Myocyte (in vitro differentiated cells): Measurements from ENCODE around the gene DIPK1B. TPM values are rescaled to one million over a fixed set of nuclear protein-coding genes. Genes with fewer than 3 reads are reported as not detected.

Source experiments
- DNase-seq: peaks from one replicate; pipeline ENCODE4 v3.0.0-alpha.2; 2012; ENCODE audit warnings: low read depth
- total RNA-seq: library from RNA; depleted of rRNA; stranded (reverse); fragments of >200 nt; gene quantifications from 2 replicates; pipeline ENCODE4 v1.2.3, GENCODE V29; 2014

The DIPK1B gene
- total RNA-seq, 1 donor from 2014 or later: not detected

DNA sequence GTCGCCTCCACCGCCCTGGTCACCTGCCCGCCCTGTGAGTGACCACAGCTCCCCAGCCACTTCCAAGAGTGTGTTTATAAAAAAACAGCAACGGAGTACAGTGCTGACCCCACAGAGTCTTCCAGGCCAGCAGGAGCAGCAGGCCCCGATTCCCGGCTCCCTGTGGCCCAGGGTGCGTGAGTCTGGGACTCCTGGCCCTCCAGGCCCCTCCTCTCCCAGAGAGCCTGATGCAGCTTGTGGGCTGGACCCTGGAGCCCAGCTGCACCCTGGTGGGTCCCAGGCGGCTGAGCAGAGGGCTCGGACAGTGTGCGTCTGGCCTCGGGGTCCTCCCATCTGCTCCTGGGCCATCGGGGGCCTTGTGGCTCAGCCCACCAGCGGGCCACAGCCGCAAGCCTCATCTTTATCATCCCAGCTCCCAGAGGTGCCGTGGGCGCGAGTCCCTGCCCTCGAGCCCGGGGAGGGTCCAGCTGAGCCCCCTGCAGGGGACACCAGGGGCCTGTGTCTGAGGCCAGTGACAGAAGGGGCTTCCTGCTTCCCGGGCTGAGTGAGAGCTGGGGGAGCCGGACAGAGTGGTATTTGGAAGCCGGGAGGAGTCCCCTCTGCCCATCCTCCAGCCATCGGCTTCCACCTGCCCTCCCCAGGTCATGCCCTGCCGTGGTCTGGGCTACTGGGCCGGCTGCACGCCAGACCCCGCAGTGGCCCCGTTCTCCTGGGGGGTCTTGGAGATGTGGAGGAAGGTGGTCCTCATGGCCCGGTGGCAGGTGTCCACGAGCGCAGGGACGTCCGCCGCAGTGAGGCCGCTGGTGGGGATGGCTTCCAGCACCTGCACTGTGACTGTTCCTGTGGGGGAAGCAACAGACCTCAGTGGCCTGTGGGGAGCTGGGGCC is 39.0 kb upstream of the DIPK1B start:
- no peak for DNase-seq

DNA sequence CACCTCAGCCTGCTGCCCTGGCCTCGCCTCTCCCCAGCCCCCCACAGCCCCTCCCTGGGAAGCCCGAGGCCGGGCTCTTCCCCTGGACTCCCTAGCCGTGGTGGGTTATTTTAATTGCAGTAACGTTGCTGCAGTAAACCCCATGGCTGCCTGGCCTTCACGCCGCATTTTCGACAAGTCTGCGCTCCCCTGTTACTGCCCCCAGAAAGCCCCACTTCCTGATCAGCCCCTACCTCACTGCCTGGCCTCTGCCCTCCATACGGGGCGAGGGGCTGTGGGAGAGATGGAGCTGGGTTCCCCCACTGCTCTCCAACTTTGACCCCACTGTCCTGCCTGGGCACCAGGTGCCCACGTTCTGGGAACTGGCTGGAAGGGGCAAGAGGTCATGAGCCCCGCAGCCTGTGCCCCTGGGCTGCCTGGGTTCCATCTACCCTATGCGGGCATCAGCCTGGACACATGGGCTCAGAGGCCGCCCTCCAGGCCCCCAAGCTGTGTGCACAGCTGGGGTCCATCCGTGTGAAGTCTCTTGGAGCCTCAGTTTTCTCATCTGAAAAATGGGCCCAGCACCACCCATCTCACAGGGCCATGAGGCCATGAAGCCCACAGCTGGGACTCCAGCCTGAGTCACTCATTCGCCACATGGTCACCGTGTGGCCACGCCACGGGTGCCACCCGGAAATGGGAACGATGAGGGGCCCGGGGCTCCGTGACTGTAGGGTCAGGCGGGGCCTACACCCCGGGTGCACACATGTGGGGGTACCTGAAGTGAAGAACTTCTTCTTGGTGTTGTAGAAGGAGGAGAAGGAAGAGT is 38.2 kb upstream of the DIPK1B start:
- no peak for DNase-seq

GRCh38 chr9:136674786-136675349 is 37.5 kb upstream of the DIPK1B start:
- no peak for DNase-seq

GRCh38 chr9:136675477-136676296 is 36.7 kb upstream of the DIPK1B start:
- no peak for DNase-seq

- no peak for DNase-seq
These were observed 36.0 kb upstream of the DIPK1B start for GRCh38 chr9:136676297-136676794.

DNA sequence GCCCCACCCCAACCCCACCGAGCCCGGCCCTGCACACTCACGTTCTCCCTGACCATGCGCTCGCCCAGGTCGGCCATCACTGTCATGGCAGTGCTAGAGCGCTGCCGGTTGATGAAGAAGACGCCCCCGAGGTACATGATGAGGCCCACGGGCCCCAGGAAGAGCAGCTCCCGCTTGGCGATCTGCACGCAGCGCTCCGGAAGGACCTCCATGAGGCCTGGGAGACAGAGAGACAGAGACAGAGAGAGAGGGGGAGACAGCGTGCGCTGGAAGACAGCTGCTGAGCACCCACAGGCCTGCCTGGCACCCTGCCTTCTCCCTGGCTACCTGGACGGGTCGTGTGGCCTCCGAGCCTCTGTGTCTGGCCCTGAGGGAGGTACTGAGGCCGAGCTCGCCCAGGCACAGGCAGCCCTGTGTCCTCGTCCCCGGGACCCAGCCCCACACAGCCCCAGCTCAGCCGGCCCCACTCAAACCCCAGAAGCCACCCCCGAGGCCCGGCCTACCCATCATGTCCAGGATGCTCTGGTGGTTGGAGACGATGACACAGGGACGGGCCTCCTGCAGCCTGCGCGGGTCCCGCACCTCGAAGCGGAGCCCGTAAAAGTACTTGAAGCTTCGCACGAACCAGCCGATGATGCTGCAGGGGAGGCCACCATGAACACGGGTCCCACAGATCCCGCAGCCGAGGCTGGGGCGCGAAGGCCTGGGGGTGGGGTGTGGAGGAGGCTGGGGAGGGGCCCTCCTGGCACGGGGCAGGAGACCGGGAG is 35.3 kb upstream of the DIPK1B start:
- no peak for DNase-seq

- no peak for DNase-seq
These were observed 34.3 kb upstream of the DIPK1B start for GRCh38 chr9:136678034-136678433.

- no peak for DNase-seq
These were observed 33.7 kb upstream of the DIPK1B start for GRCh38 chr9:136678624-136679023.

- no peak for DNase-seq
These were observed 32.9 kb upstream of the DIPK1B start for GRCh38 chr9:136679431-136679941.

DNA sequence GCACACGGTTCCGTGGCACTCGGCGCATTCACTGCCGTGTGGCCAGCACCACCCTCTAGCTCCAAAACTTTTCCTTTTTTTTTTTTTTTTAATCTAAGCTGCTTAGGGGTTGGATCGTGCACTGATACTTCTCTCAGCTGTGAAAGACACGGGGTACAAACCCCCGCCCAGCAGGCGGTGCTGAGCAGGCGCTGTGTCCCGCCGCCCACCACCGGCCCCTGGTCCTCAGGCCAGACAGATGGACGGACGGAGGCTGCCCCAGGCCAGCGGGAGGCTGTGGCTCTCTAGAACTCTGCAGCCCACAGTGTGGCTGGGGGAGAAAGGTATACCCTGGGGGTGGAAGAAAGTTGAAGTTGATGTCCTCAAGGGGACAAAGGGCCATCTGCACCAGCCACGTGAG is 31.3 kb upstream of the DIPK1B start:
- no peak for DNase-seq

DNA sequence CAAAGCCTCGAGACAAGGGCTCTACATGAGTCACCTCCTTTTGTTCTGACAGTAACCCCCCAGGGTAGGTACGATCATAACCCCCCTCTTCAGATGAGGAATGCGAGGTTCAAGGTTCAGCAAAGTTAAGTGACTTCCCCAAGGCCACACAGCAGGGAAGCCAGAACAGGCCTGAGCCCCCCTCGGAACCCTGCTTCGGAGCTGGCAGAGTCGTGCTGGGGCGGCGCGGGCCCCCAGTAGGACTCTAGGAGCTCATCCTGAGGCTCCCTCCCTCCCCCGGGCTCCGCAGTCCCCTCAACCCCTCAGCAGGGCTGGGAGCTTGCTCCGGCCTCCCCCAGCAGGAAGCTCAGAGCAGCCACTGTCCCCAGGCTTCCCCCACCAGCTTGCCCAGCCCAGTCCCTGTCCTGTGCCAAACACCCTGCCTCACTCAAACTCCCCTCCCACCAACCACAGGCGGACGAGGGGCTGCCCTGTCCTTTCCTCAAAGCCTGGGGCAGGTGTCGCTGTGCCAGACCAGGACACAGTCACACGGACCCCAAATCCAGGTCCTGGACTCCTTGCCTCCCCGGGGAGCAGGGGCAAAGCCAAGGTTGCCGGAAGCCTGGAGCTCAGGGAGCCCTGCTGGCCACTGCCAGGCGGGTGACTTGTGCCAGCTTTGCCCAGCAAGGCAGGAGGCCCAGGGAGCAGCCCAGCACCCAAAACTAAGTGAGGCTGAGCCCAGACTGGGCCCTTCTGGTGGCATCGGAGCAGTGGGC is 30.2 kb upstream of the DIPK1B start:
- no peak for DNase-seq

DNA sequence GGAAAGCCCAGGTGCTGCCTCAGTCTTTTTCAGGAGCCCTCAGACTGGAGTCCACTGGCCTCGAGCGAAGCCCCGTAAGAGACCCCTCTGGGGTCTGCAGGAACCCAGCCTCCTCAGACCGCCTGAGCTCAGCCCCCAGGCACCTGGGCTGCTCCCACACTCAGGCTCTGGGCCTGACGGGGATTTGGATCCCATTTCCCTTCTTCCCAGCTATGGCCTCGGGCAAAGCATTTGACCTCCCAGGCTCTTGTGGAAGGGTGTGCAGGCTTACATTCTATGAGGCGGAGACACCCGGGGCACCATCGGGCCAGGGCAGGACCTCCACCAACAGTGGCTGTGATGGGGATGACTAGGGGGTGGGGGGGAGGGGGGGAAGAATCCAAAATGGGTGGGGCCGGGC is 29.7 kb upstream of the DIPK1B start:
- DNase-seq: no peak

- DNase-seq: no peak
These were observed 29.1 kb upstream of the DIPK1B start for GRCh38 chr9:136683173-136683745.

GRCh38 chr9:136683755-136684154 is 28.6 kb upstream of the DIPK1B start:
- no peak for DNase-seq

DNA sequence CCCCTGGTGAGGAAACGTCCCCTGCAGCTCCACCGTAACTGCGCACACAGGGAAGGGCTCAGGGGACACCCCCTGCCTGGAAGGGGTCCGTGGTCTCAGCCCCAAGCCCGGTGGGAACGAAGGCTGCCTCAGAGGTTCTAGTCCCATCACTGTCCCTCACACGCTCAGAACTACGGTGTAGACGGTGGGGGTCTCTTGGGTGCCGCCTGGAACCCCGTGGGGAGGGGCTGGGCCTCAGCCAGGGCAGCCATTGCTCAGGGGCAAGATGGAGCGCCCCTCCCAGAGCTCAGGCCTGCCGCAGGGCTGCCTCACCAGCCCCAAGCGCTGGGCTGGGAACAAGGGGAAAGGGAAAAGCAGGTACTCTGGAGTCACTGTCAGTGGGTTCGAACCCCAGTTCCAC is 28.0 kb upstream of the DIPK1B start:
- no peak for DNase-seq

DNA sequence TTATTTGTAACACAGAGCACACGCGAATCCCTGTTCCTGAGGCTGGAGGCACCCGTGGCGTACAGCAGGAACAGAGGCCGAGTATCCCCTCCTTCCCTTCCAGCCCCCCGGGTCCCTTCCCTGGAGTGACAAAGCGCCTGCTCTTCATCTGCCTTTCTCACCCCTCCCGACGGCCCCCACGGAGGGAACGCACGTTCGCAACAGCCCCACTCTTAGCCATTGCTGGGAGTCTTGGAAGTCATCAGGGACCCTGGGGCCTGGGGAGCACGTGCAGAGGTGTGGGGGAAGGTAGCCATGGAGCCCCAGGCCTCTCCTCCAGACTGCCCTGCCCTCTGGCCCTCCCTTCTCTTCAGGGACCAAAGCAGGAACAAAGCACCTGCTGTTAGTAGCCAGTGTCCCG is 27.6 kb upstream of the DIPK1B start:
- DNase-seq: no peak

DNA sequence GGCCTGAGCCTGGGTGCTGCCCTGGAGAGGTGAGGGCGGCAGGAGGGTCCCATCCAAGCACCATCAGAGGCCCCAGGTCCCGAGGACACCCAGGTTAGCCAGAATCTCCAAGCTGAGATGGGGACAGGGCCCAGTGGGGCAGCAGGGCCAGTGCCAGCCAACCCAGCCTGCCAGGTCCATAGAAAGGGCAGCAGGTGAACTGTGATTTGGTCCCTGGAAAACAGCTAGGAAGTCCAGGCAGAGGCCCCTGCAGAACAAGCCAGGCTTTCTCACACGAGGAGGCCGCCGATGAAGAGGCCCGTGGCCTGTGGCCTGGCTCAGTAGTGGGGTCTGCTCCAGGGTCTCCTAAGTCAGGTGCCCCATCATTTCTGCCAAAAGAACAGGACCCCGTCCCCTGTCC is 27.2 kb upstream of the DIPK1B start:
- no peak for DNase-seq

DNA sequence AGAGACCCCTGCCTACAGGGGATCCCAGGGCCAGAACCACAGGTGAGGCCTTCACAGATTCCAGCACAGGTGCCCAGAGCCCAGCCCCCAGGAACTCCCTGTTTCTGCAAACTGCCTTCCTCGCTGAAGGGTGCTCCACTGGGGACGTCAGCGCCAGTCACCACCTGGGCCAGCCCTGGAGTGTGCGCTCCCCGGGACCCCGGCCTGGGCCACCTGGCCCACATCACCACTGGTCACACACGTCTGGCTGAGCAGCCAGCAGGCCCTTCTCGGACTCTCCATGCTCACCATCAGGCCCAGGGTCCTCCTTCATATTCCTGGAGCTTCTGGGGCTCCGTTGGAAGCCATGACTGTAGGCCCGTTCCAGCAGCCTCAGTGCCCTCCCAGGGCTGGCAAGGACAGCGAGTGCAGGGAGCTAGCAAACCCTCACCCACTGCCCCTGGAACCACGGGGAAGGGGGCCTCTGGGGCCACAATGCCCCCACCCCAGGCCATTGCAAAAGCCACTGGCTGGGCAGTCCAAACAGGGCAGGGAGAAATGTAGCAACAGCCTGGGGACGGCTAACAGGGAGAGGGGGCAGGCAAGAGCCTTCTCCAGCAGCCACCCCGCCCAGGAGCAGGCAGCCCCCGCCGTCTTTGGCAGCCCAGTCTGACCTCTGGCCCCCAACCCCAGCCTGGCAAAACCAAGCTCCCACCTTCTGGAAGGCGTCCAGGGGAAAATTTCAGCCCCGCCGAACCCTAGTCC is 26.4 kb upstream of the DIPK1B start:
- DNase-seq: no peak

DNA sequence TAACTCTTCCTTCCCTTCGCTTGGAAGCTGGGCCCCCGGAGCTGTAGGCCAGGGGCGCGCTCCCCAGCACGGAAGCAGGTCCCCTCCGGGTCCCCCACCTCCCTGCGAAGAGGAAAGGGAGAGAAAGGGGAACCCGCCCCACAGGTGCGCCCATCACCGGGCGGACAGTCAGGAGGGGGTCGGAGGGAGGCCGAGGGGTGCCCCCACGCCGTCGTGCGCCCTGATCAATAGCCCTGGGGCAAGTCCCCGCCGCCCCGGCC is 25.9 kb upstream of the DIPK1B start:
- DNase-seq: no peak
